ENCODE data around the gene NLGN1. TPM values are rescaled to one million over a fixed set of nuclear protein-coding genes. Genes with fewer than 3 reads are reported as not detected.
"Not testable (repeated sequence)": the region's sequence is repeated elsewhere in the genome, so short reads cannot be mapped to it uniquely, and the experiment has no call there.

Gene NLGN1
- total RNA-seq, 1 experiment from 2014 or later = 5.2 TPM

- Histone ChIP-seq H3T11ph (ENCODE audit: low read length) (no peak overlapping the region), H4K20me1 (ENCODE audit: control insufficient read depth, insufficient read depth, insufficient read length) (no peaks in the 10 kb centered on the region), H4K8ac (replicated peaks; ENCODE audit: insufficient read length, low read depth, low read length) (no peak overlapping the region), H2BK12ac (ENCODE audit: insufficient read length, low read depth, low read length) (no peak overlapping the region), H3K14ac (ENCODE audit: insufficient read depth, low read length) (no peak overlapping the region), H2BK15ac (ENCODE audit: low read depth, low read length) (no peak overlapping the region), H3K18ac (ENCODE audit: insufficient read length, low read depth, low read length) (no peak overlapping the region), H3K27ac (ENCODE audit: insufficient read length, low read depth, low read length) (peak overlapping the region; percentile 8), H3K56ac (ENCODE audit: insufficient read length, low read depth, low read length) (no peak overlapping the region), H3K4me2 (ENCODE audit: insufficient read depth, insufficient read length, low read length) (no peak overlapping the region), H3K79me1 (ENCODE audit: insufficient read depth, low read depth, low read length, poor library complexity, severe bottlenecking) (no peaks in the 10 kb centered on the region), H4K5ac (ENCODE audit: insufficient read length, low read depth, low read length) (no peak overlapping the region), H3K27me3 (ENCODE audit: insufficient read depth, low read length) (no peaks in the 10 kb centered on the region), H3K23me2 (ENCODE audit: insufficient read length, low read depth, low read length, poor library complexity, severe bottlenecking) (no peaks in the 10 kb centered on the region), H2AFZ (ENCODE audit: low read length) (no peak overlapping the region), H2BK5ac (ENCODE audit: insufficient read length, low read length) (no peak overlapping the region), H4K91ac (ENCODE audit: insufficient read length, low read depth, low read length) (no peak overlapping the region), H3K4ac (ENCODE audit: low read depth, low read length) (no peak overlapping the region), H3K9ac (ENCODE audit: extremely low read depth, insufficient read length, low read length) (no peak overlapping the region), H2BK20ac (ENCODE audit: low read depth, low read length, poor library complexity, severe bottlenecking) (no peak overlapping the region), H3K9me3 (ENCODE audit: control insufficient read depth, low read depth, low read length) (no peaks in the 10 kb centered on the region), H3K23ac (ENCODE audit: insufficient read length, low read depth, low read length) (no peak overlapping the region), H2AK5ac (ENCODE audit: insufficient read length, low read length) (no peak overlapping the region), H3K79me2 (ENCODE audit: insufficient read depth, low read length) (no peaks in the 10 kb centered on the region), H3K4me1 (ENCODE audit: insufficient read depth, low read length) (no peaks in the 10 kb centered on the region), H2BK120ac (ENCODE audit: low read depth, low read length, poor library complexity, severe bottlenecking) (no peak overlapping the region)
- DNase-seq = no peak
- no peaks in the 10 kb centered on the region for H3K27me3 Mint-ChIP-seq (ENCODE audit: low read depth)
- WGBS (ENCODE audit: extremely low coverage, insufficient read length, low lambda C conversion rate) = no CpG with 5 or more reads among the region's 5 CpGs
- H3K27ac Mint-ChIP-seq = no peak overlapping the region
- H3K4me3 Mint-ChIP-seq = no peak overlapping the region
- no peaks in the 10 kb centered on the region for H3K36me3 Mint-ChIP-seq (ENCODE audit: insufficient read depth in 1 of 3, low read depth in 3 of 3)
- TF ChIP-seq, protein P1, sequence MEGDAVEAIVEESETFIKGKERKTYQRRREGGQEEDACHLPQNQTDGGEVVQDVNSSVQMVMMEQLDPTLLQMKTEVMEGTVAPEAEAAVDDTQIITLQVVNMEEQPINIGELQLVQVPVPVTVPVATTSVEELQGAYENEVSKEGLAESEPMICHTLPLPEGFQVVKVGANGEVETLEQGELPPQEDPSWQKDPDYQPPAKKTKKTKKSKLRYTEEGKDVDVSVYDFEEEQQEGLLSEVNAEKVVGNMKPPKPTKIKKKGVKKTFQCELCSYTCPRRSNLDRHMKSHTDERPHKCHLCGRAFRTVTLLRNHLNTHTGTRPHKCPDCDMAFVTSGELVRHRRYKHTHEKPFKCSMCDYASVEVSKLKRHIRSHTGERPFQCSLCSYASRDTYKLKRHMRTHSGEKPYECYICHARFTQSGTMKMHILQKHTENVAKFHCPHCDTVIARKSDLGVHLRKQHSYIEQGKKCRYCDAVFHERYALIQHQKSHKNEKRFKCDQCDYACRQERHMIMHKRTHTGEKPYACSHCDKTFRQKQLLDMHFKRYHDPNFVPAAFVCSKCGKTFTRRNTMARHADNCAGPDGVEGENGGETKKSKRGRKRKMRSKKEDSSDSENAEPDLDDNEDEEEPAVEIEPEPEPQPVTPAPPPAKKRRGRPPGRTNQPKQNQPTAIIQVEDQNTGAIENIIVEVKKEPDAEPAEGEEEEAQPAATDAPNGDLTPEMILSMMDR (conservative IDR thresholded peaks at IDR 0.05) = peak; percentile 41; the same call in 2 of the 3 replicates
- H3K9me3 Mint-ChIP-seq = no peaks in the 10 kb centered on the region
- no peaks in the 10 kb centered on the region; a peak in 1 of 4 replicates for H3K4me1 Mint-ChIP-seq
These were observed 140.9 kb downstream of the NLGN1 start for GRCh38 chr3:173538410-173538809.

DNA sequence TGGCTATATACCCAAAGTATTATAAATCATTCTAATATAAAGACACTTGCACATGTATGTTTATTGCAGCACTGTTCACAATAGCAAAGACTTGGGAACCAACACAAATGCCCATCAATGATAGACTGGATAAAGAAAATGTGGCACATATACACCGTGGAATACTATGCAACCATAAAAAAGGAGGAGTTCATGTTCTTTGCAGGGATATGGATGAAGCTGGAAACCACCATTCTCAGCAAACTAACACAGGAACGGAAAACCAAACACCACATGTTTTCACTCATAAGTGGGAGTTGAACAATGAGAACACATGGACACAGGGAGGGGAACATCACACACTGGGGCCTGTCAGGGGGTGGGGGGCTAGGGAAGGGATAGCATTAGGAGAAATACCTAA is 148.0 kb downstream of the NLGN1 start:
- not testable (repeated sequence) for H3K14ac ChIP-seq (ENCODE audit: insufficient read depth, low read length); H3K56ac ChIP-seq (ENCODE audit: insufficient read length, low read depth, low read length); H2BK5ac ChIP-seq (ENCODE audit: insufficient read length, low read length); H3K4me2 ChIP-seq (ENCODE audit: insufficient read depth, insufficient read length, low read length); H3T11ph ChIP-seq (ENCODE audit: low read length); H3K36me3 Mint-ChIP-seq (ENCODE audit: insufficient read depth in 1 of 3, low read depth in 3 of 3); H4K5ac ChIP-seq (ENCODE audit: insufficient read length, low read depth, low read length); H3K4me3 Mint-ChIP-seq; H2AK5ac ChIP-seq (ENCODE audit: insufficient read length, low read length); H4K20me1 ChIP-seq (ENCODE audit: control insufficient read depth, insufficient read depth, insufficient read length); H3K4me1 Mint-ChIP-seq; DNase-seq; H3K27ac ChIP-seq (ENCODE audit: insufficient read length, low read depth, low read length); H3K18ac ChIP-seq (ENCODE audit: insufficient read length, low read depth, low read length); H3K79me2 ChIP-seq (ENCODE audit: insufficient read depth, low read length); H3K23me2 ChIP-seq (ENCODE audit: insufficient read length, low read depth, low read length, poor library complexity, severe bottlenecking); H3K9me3 ChIP-seq (ENCODE audit: control insufficient read depth, low read depth, low read length); H3K27me3 ChIP-seq (ENCODE audit: insufficient read depth, low read length); H3K9ac ChIP-seq (ENCODE audit: extremely low read depth, insufficient read length, low read length); H3K27ac Mint-ChIP-seq; H2AFZ ChIP-seq (ENCODE audit: low read length); H4K8ac ChIP-seq (replicated peaks; ENCODE audit: insufficient read length, low read depth, low read length); H3K27me3 Mint-ChIP-seq (ENCODE audit: low read depth); H2BK15ac ChIP-seq (ENCODE audit: low read depth, low read length); H3K4ac ChIP-seq (ENCODE audit: low read depth, low read length); H3K79me1 ChIP-seq (ENCODE audit: insufficient read depth, low read depth, low read length, poor library complexity, severe bottlenecking); H2BK12ac ChIP-seq (ENCODE audit: insufficient read length, low read depth, low read length); H2BK20ac ChIP-seq (ENCODE audit: low read depth, low read length, poor library complexity, severe bottlenecking); H2BK120ac ChIP-seq (ENCODE audit: low read depth, low read length, poor library complexity, severe bottlenecking); H3K4me1 ChIP-seq (ENCODE audit: insufficient read depth, low read length); H4K91ac ChIP-seq (ENCODE audit: insufficient read length, low read depth, low read length); H3K9me3 Mint-ChIP-seq; H3K23ac ChIP-seq (ENCODE audit: insufficient read length, low read depth, low read length)
- no CpG with 5 or more reads among the region's 2 CpGs for WGBS (ENCODE audit: extremely low coverage, insufficient read length, low lambda C conversion rate)

Data from H9 (cell line).